ENCODE data around the gene MARCHF4. TPM values are rescaled to one million over a fixed set of nuclear protein-coding genes. Genes with fewer than 3 reads are reported as not detected.

The MARCHF4 gene
- 0.08 TPM for total RNA-seq
- long read RNA-seq, result 0 reads

- DNase-seq (ENCODE audit: missing footprints), result peak; percentile 75
- intact Hi-C loops (cut with DNase I), result no loop called here
- ATAC-seq, result peak; percentile 84
These were observed at the start of gene MARCHF4 for GRCh38 chr2:216371721-216372702. TSS of gene MARCHF4 (minus strand) at chr2:216372483. CDS start at chr2:216370260, 2,223 bp downstream.

- DNase-seq (ENCODE audit: missing footprints) (no peak), ATAC-seq (no peak)
- intact Hi-C loops (cut with DNase I), result no loop called here
These were observed 48.3 kb upstream of the MARCHF4 start for GRCh38 chr2:216420367-216421101.

GRCh38 chr2:216418981-216419380, 46.7 kb upstream of the MARCHF4 start:
- DNase-seq (ENCODE audit: missing footprints), result no peak
- intact Hi-C loops (cut with DNase I), result loop anchor here (5.0 kb wide), 1 partner anchor 48 kb away; no protein-coding TSS in a partner anchor
- no peak for ATAC-seq

- ATAC-seq (no peak), DNase-seq (ENCODE audit: missing footprints) (no peak)
- intact Hi-C loops (cut with DNase I), result loop anchor here (5.0 kb wide), 1 partner anchor 51 kb away; no protein-coding TSS in a partner anchor
These were observed 44.5 kb upstream of the MARCHF4 start for GRCh38 chr2:216416571-216417307.

- ATAC-seq (no peak), DNase-seq (ENCODE audit: missing footprints) (no peak)
- intact Hi-C loops (cut with DNase I), result loop anchor here (5.0 kb wide), 1 partner anchor 52 kb away; no protein-coding TSS in a partner anchor
These were observed 43.3 kb upstream of the MARCHF4 start for GRCh38 chr2:216415541-216415940.

GRCh38 chr2:216414772-216415319, 42.6 kb upstream of the MARCHF4 start:
- intact Hi-C loops (cut with DNase I), result loop anchor here (5.0 kb wide), 1 partner anchor 52 kb away; no protein-coding TSS in a partner anchor
- no peak for ATAC-seq
- DNase-seq (ENCODE audit: missing footprints), result no peak

GRCh38 chr2:216413882-216414281, 41.6 kb upstream of the MARCHF4 start:
- intact Hi-C loops (cut with DNase I), result no loop called here
- no peak for ATAC-seq
- no peak for DNase-seq (ENCODE audit: missing footprints)

- intact Hi-C loops (cut with DNase I), result no loop called here
- DNase-seq (ENCODE audit: missing footprints) (peak; percentile 99), ATAC-seq (peak; percentile 95)
These were observed 40.0 kb upstream of the MARCHF4 start, which contains the start of gene SMARCAL1 for GRCh38 chr2:216412022-216412999. TSS of gene SMARCAL1 (plus strand) at chr2:216412484. CDS start at chr2:216414705, 2,221 bp downstream.

GRCh38 chr2:216410550-216410949, 38.3 kb upstream of the MARCHF4 start:
- ATAC-seq (no peak), DNase-seq (ENCODE audit: missing footprints) (no peak)
- intact Hi-C loops (cut with DNase I), result no loop called here

- intact Hi-C loops (cut with DNase I), result no loop called here
- ATAC-seq, result no peak
- no peak for DNase-seq (ENCODE audit: missing footprints)
These were observed 36.4 kb upstream of the MARCHF4 start for GRCh38 chr2:216408426-216409290.

GRCh38 chr2:216406826-216407225, 34.5 kb upstream of the MARCHF4 start:
- intact Hi-C loops (cut with DNase I), result no loop called here
- no peak for ATAC-seq
- DNase-seq (ENCODE audit: missing footprints), result no peak

GRCh38 chr2:216405588-216405987, 33.3 kb upstream of the MARCHF4 start:
- ATAC-seq, result no peak
- intact Hi-C loops (cut with DNase I), result no loop called here
- no peak for DNase-seq (ENCODE audit: missing footprints)

GRCh38 chr2:216404010-216404618, 31.8 kb upstream of the MARCHF4 start:
- DNase-seq (ENCODE audit: missing footprints), result no peak
- intact Hi-C loops (cut with DNase I), result no loop called here
- no peak for ATAC-seq

- no peak for ATAC-seq
- DNase-seq (ENCODE audit: missing footprints), result no peak
- intact Hi-C loops (cut with DNase I), result no loop called here
These were observed 30.5 kb upstream of the MARCHF4 start for GRCh38 chr2:216402751-216403150.

GRCh38 chr2:216399621-216400020, 27.3 kb upstream of the MARCHF4 start:
- no peak for ATAC-seq
- DNase-seq (ENCODE audit: missing footprints), result no peak
- intact Hi-C loops (cut with DNase I), result no loop called here

GRCh38 chr2:216394881-216395280, 22.6 kb upstream of the MARCHF4 start:
- ATAC-seq (no peak), DNase-seq (ENCODE audit: missing footprints) (no peak)
- intact Hi-C loops (cut with DNase I), result no loop called here

Measured in Right ventricle myocardium inferior (tissue), 1 donor.